Ascending aorta (tissue), 2 donors: Measurements from ENCODE around the gene CNTN1. TPM values are rescaled to one million over a fixed set of nuclear protein-coding genes. Genes with fewer than 3 reads are reported as not detected.

ENCODE experiments used
- DNase-seq, 2 donors: peaks; one replicate each; pipeline ENCODE4 v3.0.0-alpha.2; 2019; ENCODE audit warnings: low spot score in 2 of 2
- H3K27ac ChIP-seq, 2 donors: fragments of 200-600 bp; sonication (generic); one replicate each; pipeline ENCODE4 v1.5.1; 2016 to 2017; ENCODE audit warnings: mild to moderate bottlenecking in 1 of 2
- H3K27me3 ChIP-seq: fragments of 200-600 bp; sonication (generic); one replicate; pipeline ENCODE4 v1.5.1; 2017
- H3K36me3 ChIP-seq, 2 donors: fragments of 200-600 bp; sonication (generic); one replicate each; pipeline ENCODE4 v1.5.1; 2016
- H3K4me1 ChIP-seq, 2 donors: fragments of 200-600 bp; sonication (generic); one replicate each; pipeline ENCODE4 v1.5.1; 2016 to 2017; ENCODE audit warnings: mild to moderate bottlenecking in 1 of 2
- H3K4me3 ChIP-seq, 2 donors: fragments of 200-600 bp; sonication (generic); one replicate each; pipeline ENCODE4 v1.5.1; 2016 to 2017; ENCODE audit warnings: mild to moderate bottlenecking in 1 of 2
- H3K9me3 ChIP-seq, 2 donors: fragments of 200-600 bp; sonication (generic); one replicate each; pipeline ENCODE4 v1.5.1; 2016
- CTCF ChIP-seq, 3 experiments: fragments of 200-600 bp in 2 of 3; fragments of 450-650 bp in 1 of 3; sonication (generic) in 2 of 3; IDR thresholded peaks; one replicate each; pipeline ENCODE4 v1.5.1; 2016 to 2019; ENCODE audit warnings: antibody characterized with exemption in 3 of 3, mild to moderate bottlenecking in 1 of 3, moderate library complexity in 1 of 3
- intact Hi-C: fragments of 100-400 bp; cut with DNase I; formaldehyde crosslinking; loops from one replicate; pipeline ENCODE4 v1.15.1; 2023
- total RNA-seq: library from RNA; depleted of rRNA; stranded (reverse); fragments of >200 nt; gene quantifications from one replicate; pipeline ENCODE4 v1.1.0, GENCODE V29; 2016

CNTN1 gene
- total RNA-seq, 1 donor from 2014 or later, result 0.75 TPM

- intact Hi-C loops, result no loop called here
- H3K4me1 ChIP-seq, result no peaks in the 10 kb centered on the region
- no peak for DNase-seq
- TF ChIP-seq CTCF (IDR thresholded peaks at IDR 0.05), result no peak
- no peak overlapping the region for H3K27ac ChIP-seq
- no peaks in the 10 kb centered on the region for H3K27me3 ChIP-seq
- H3K9me3 ChIP-seq, result no peaks in the 10 kb centered on the region
- no peaks in the 10 kb centered on the region for H3K36me3 ChIP-seq
- no peak overlapping the region for H3K4me3 ChIP-seq
Measured at GRCh38 chr12:40662366-40662765, 29.9 kb upstream of the CNTN1 start.

DNA sequence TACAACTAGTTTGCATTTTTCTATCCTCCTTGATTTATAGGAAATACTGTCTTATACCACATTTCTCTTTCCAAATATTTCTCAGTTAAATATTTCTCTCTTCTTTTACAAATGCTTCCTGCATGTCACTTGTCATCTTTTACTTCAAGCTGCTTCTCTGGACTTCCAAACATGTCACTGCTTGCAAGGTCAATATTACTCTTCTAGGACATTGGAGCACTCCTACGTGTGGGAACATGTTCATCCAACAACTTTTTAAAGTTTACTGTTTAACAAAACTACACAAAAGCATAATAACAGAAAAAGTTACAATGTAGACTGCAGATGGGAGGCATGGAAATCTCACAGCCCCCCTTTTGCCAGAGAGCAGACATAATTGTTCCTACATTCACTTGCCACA lies 28.5 kb upstream of the CNTN1 start:
- Histone ChIP-seq H3K27ac (no peak overlapping the region), H3K9me3 (no peaks in the 10 kb centered on the region), H3K4me1 (no peaks in the 10 kb centered on the region), H3K27me3 (no peaks in the 10 kb centered on the region), H3K4me3 (no peak overlapping the region), H3K36me3 (no peaks in the 10 kb centered on the region)
- no peak for TF ChIP-seq CTCF (IDR thresholded peaks at IDR 0.05)
- DNase-seq, result no peak
- intact Hi-C loops, result no loop called here

- no peak for DNase-seq
- TF ChIP-seq CTCF (IDR thresholded peaks at IDR 0.05), result no peak
- Histone ChIP-seq H3K4me3 (no peak overlapping the region), H3K27me3 (no peaks in the 10 kb centered on the region), H3K27ac (no peak overlapping the region), H3K36me3 (no peaks in the 10 kb centered on the region), H3K4me1 (no peaks in the 10 kb centered on the region), H3K9me3 (no peaks in the 10 kb centered on the region)
- intact Hi-C loops, result no loop called here
Measured at GRCh38 chr12:40668099-40668529, 24.1 kb upstream of the CNTN1 start.

DNA sequence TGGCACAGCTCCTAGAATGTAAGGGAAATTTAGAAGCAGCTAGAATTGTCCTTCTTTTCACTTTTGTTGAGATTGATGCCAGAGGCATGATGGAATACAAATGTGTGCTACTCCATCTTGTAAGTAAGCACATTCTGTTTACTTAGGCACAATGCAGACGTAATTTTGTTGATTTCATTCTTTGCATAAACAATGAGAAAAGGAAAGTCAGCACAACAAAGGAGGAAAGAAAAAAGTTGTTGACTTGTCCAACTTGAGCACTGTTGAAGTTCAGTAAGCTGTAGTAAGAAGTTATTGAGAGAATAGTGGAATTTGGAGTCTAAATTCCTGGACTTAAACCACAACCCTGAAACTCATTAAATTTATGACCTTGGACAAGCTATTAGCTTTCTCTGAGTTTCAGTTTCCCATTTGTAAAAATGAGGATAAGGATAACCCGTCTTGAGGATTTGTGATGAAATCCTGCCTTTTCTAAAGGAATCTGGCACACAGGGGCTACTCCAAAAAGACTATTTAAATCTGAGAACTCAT lies 19.4 kb upstream of the CNTN1 start:
- no peak for DNase-seq
- Histone ChIP-seq H3K27me3 (no peaks in the 10 kb centered on the region), H3K36me3 (no peaks in the 10 kb centered on the region), H3K4me1 (no peaks in the 10 kb centered on the region), H3K27ac (no peak overlapping the region), H3K4me3 (no peak overlapping the region), H3K9me3 (no peaks in the 10 kb centered on the region)
- no peak for TF ChIP-seq CTCF (IDR thresholded peaks at IDR 0.05)
- intact Hi-C loops, result no loop called here

DNA sequence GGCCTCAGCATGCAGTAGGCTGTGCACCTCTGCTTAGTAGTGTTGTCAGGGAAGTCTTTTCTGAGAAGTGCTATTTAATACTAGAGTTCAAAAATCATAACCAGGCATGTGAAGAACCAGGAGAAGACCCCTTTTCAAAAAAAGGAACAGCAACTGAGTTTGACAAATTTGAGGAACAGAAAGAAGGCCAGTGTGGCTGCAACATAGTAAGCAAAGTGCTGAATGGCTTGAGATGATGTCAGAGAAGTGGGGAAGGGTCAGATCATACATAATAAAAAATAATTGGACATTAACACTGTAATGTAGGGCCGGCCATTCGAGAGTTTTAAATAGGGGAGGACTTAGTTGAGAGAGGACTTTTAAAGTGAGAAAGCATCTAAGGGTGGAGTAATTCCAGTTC lies 11.1 kb upstream of the CNTN1 start:
- Histone ChIP-seq H3K9me3 (no peaks in the 10 kb centered on the region), H3K27me3 (no peaks in the 10 kb centered on the region), H3K4me1 (no peaks in the 10 kb centered on the region), H3K36me3 (no peaks in the 10 kb centered on the region), H3K4me3 (no peak overlapping the region), H3K27ac (no peak overlapping the region)
- DNase-seq, result no peak
- intact Hi-C loops, result no loop called here
- no peak for TF ChIP-seq CTCF (IDR thresholded peaks at IDR 0.05)

DNA sequence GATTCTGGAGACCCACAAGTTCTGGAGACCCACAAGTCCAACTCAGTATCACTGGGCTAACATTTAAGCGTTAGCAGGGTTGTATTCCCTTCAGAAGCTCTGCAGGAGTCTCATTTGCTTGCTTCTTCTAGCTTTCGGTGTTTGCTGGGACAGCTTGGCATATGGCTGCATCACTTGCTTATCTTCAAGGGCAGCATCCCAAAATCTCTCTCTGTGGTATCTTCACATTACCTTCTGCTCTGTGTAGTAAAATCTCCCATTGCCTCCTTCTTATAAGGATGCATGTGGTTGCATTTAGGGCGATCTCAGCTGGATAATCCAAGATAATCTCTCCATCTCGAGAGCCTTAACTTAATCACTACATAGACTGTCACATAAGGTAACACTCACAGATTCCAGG lies 7.3 kb upstream of the CNTN1 start:
- DNase-seq, result no peak
- Histone ChIP-seq H3K4me3 (no peak overlapping the region), H3K27ac (no peak overlapping the region), H3K9me3 (no peaks in the 10 kb centered on the region), H3K4me1 (no peaks in the 10 kb centered on the region), H3K27me3 (no peaks in the 10 kb centered on the region), H3K36me3 (no peaks in the 10 kb centered on the region)
- intact Hi-C loops, result no loop called here
- TF ChIP-seq CTCF (IDR thresholded peaks at IDR 0.05), result no peak
